HG02623 (cell line): ENCODE measurements around the gene ERO1B.
A peak's percentile ranks its signal among the peaks of the same experiment; 100 is the strongest.
"Not testable (repeated sequence)": the region's sequence is repeated elsewhere in the genome, so short reads cannot be mapped to it uniquely, and the experiment has no call there.

ENCODE experiments used
- ATAC-seq: cut with Tn5 transposase; IDR thresholded peaks from one replicate; pipeline ENCODE4 v1.9.1; 2021; ENCODE audit warnings: moderate library complexity; ENCODE audit not compliant: unreplicated experiment

The ERO1B gene, protein sequence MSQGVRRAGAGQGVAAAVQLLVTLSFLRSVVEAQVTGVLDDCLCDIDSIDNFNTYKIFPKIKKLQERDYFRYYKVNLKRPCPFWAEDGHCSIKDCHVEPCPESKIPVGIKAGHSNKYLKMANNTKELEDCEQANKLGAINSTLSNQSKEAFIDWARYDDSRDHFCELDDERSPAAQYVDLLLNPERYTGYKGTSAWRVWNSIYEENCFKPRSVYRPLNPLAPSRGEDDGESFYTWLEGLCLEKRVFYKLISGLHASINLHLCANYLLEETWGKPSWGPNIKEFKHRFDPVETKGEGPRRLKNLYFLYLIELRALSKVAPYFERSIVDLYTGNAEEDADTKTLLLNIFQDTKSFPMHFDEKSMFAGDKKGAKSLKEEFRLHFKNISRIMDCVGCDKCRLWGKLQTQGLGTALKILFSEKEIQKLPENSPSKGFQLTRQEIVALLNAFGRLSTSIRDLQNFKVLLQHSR

GRCh38 chr1:236281654-236282424 lies at the start of gene ERO1B:
TSS of gene ERO1B (minus strand) at chr1:236281958. CDS start at chr1:236281783, 175 bp downstream.
- ATAC-seq = peak; percentile 73

- not testable (repeated sequence) for ATAC-seq
Observed at GRCh38 chr1:236331412-236331811, 49.7 kb upstream of the ERO1B start.

DNA sequence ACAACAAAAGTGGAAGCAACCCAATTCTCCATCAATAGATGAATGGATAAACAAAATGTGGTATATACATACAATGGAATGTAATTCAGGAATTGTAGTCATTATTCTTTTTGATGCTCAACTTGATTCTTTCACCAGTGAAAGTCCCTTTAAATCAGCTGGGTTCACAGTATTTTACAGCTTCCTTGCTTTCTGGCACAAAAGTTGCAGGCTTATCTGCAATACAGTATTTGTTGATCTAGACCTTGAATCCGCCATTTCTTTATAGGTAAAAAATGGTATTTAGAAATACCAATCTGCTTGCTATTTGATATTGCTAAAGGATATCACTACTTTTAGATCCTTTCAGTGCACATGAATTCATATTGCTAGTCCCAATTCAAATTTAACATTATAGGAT lies 44.7 kb upstream of the ERO1B start:
- ATAC-seq = no peak

DNA sequence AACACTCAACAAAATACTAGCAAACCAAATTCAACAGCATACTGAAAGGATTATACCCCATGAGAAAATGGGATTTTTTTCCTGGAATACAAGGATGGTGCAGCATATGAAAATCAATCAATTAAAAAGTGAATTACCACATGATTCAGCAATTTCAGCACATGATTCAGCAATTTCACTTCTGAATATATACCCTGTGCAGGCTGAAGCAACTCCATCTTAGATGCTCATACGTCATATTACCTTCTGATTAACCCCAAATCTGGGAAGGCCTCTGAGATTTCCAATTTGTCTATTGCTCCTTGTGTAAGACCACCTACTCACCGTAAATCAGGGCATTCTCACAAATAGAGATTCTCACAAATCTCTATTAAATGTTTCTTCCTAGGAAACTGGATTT lies 43.8 kb upstream of the ERO1B start:
- ATAC-seq = no peak

DNA sequence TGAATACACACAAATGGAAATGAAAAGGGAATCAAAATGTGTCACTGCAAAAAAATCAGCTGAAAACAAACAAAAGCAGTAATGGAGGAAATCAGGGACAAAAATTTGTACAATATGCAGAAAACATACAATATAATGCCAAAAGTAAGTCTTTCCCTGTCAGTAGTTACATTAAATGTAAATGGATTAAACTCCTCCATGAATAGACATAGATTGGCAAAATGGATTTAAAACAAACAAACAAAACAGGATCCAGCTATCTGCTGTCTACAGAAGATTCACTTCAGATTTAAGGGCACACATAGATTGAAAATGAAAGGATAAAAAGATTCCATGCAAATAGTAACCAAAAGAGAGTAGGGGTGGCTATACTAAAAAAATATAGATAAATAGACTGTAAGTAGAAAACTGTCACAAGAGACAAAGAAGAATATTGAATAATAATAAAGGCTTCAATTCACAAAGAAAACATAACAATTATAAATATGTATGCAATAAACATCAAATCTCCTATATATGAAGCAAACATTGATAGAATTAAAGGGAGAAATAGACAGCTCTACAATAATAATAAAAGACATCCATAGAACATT lies 42.2 kb upstream of the ERO1B start:
- no peak for ATAC-seq

GRCh38 chr1:236322566-236323409 lies 41.0 kb upstream of the ERO1B start:
- no peak for ATAC-seq

DNA sequence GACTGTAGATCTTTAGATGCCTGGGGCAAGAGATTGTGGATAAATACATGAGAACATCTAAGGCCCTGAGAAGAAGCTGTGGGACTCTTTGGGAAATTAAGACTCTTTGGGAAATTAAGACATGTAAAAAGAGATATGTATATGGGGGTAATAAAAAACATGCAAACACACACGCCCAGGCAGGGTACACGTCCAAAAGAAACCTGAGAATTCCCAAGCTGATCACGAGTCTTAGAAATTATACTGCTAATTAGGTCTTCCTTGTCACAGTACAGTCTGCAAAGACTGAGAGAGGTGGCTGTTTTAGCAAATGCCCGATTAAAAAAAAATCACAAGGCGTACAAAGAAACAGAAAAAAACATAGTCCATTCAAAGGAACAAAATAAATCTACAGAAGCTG lies 39.3 kb upstream of the ERO1B start:
- no peak for ATAC-seq

- ATAC-seq = no peak
Observed at GRCh38 chr1:236320671-236321070, 38.9 kb upstream of the ERO1B start.

- no peak for ATAC-seq
Observed at GRCh38 chr1:236320214-236320613, 38.5 kb upstream of the ERO1B start.

DNA sequence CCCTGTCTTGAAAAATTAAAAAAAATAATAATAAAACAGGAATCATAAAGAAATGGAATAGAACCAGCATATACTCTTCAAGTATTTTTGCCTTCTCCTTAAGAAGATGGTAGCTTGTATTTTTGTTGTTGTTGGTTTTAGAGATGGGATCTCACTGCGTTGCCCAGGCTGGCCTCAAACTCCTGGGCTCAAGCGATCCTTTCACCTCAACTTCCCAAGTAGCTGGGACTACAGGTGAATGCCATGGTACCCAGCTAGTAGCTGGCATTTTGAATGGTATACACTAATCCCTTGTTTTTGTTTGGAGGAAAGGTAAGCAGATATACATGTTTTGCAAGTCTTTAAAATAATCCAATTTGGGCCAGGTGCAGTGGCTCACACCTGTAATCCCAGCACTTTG lies 34.7 kb upstream of the ERO1B start:
- ATAC-seq = no peak

DNA sequence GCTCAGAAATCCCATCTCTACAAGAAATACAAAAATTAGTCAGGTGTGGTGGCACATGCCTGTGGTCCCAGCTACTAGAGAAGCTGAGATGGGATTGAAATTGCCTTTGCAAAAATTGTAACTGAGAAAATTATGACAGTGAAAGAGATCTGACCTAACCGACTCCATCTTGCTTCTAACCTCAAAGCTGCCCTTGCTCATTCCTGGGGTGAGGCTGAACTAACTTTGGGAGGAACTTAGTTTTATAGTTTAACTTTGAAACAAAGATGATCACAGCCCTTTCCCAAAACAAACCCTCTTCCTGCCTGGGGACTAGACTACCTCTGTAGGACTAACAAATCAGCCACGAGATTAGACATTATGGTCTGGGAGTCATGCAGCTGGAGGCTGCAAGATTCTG lies 33.8 kb upstream of the ERO1B start:
- no peak for ATAC-seq

- no peak for ATAC-seq
Observed at GRCh38 chr1:236315092-236315491, 33.3 kb upstream of the ERO1B start.

DNA sequence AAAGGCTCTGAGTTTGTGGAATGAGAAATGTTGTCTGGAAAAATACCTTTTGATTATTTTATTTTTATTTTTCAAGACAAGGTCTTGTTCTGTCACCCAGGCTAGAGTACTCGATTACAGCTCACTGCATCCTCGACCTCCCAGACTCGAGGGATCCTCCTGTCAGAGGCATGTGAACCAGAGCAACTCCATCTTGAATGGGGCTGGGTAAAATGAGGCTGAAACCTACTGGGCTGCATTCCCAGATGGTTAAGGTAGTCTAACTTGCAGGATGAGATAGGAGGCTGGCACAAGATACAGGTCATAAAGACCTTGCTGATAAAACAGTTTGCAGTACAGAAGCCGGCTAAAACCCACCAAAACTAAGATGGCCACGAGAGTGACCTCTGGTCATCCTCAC lies 32.3 kb upstream of the ERO1B start:
- ATAC-seq = not testable (repeated sequence)

DNA sequence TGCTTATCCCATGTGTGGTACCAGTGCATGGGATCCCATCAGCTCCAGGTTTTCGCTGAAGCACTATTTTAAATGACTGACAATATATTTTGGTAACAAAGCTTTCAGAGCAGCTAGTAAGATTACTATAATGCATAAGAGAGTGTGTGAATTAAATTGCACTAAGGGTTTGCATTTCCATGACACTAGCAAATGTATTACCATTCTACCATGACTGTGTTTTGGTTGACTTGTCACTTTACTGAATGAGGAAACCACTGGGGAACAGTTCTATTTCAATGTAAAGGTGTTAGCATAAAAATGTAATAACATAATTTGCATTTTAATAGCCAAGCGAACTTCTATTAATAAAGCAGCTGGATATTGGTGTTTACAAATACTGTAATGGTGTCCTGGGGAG lies 31.7 kb upstream of the ERO1B start:
- no peak for ATAC-seq

DNA sequence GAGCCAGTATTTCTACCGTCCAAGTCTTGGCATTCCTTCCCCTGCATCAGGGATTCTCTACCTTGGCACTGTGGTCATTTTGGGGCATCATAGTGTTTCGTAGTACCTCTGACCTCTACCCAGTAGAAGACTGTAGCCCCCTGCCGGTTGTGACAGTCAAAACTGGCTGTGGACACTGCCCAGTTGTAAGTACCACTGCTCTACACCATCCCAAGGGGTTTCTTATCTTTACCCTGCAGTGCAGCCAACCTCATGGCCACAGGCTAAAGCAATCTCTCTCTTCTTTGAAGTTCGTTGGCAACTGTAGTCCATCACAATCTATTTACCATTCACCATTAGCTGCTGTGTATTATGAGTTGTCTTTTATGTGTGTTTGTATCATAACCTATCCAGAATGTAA lies 29.3 kb upstream of the ERO1B start:
- no peak for ATAC-seq

DNA sequence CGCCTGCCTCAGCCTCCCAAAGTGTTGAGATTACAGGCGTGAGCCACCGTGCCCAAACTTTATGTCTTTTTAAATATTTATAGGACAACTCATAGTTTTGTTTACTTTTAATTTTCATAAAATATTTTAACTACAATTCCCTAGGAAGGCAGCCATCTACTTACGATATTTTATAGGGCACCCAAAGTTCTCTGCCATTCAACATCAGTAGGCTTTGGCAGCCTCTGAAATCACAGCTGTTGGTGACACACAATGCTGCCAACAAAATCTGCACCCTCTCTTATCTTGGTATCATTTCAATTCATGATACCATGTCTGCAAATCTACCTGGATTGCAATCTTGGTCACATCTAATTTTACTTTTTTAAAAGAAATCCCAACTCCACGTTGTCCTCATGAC lies 27.1 kb upstream of the ERO1B start:
- ATAC-seq = no peak

DNA sequence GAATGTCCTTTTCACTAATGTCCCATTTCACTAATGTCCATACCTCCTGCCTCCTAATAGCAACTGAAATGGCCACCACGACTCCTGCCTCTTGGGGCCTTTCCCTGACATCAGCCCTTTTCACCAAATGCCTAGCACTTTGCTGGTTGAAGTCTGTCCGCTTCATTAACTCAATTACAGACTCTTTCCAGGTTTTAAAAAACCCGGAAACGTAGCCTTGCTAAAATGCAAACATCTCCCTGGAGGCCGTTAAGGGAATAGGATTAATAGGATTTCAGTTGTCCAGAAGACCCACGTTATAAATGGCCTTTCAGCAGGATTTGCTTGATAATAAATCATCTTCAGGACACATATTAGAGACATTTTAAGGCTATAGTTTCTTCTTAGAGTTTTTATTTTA lies 25.7 kb upstream of the ERO1B start:
- no peak for ATAC-seq

DNA sequence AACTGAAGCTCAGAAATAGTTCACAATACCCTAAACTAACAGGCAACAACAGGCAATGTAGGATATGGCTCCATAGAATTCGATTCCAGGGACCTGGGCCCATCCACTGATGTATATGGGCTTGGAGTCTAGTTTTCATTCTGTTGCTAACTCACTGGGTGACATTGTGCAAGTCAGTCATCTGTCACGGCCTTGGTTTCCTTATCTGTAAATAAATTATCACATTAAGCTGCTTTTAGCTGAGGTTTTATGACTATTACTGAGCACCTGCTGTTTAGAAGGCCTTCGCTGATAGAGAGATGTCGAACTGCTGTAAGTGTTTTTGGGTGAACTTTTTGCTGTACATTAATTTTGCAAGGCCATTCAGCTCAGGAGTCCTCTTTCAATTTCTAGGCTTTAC lies 22.9 kb upstream of the ERO1B start:
- ATAC-seq = no peak

GRCh38 chr1:236303675-236304074 lies 21.9 kb upstream of the ERO1B start:
- ATAC-seq = peak; percentile 71

- ATAC-seq = no peak
Observed at GRCh38 chr1:236302941-236303340, 21.2 kb upstream of the ERO1B start.

GRCh38 chr1:236301958-236302335 lies 20.2 kb upstream of the ERO1B start:
- ATAC-seq = no peak
